IMR-90 (cell line): ENCODE data around the gene NEIL3. TPM values are rescaled to one million over a fixed set of nuclear protein-coding genes. Genes with fewer than 3 reads are reported as not detected.

Experiments used
- ATAC-seq: fragments of 200-7000 bp; cut with Tn5 transposase; 2 replicates; pipeline ENCODE4 v1.9.1; 2020; ENCODE audit warnings: low read depth, mild to moderate bottlenecking, moderate library complexity
- BruUV-seq: library from RNA; stranded (reverse); fragments of 400-500 nt; replicated peaks from 2 replicates; lab custom pipeline; 2021; lab: Mats Ljungman, UMichigan
- CTCF ChIA-PET: fragments of 300-600 bp; formaldehyde crosslinking; extraction: SDS; loops from one replicate; lab custom pipeline; 2021; ENCODE audit warnings: antibody characterized with exemption; lab: Yijun Ruan, JAX
- POLR2A ChIA-PET: fragments of 300-600 bp; sonication (Branson Sonifier 250); formaldehyde crosslinking; loops from one replicate; lab custom pipeline; 2022; ENCODE audit warnings: antibody characterized with exemption; ENCODE audit not compliant: unreplicated experiment; lab: Charles Lee
- DNase-seq: peaks from one replicate; pipeline ENCODE4 v3.0.0; 2013
- H2AFZ ChIP-seq: replicated peaks from 2 replicates; pipeline ENCODE3; 2013; ENCODE audit warnings: low read length, mild to moderate bottlenecking; ENCODE audit not compliant: poor library complexity
- H2AK5ac ChIP-seq: 2 replicates; pipeline ENCODE4 v1.6.1; 2013; ENCODE audit warnings: low read depth, low read length, inconsistent platforms
- H2AK9ac ChIP-seq: replicated peaks from 2 replicates; pipeline ENCODE3; 2013; ENCODE audit warnings: mild to moderate bottlenecking, low read depth, low read length, moderate library complexity; ENCODE audit not compliant: poor library complexity
- H2BK120ac ChIP-seq: 2 replicates; pipeline ENCODE4 v1.6.1; 2013; ENCODE audit warnings: low read depth, low read length, inconsistent platforms
- H2BK15ac ChIP-seq: 3 replicates; pipeline ENCODE4 v1.6.1; 2013; ENCODE audit warnings: low read depth, low read length, inconsistent platforms
- H2BK20ac ChIP-seq: 2 replicates; pipeline ENCODE4 v1.6.1; 2013; ENCODE audit warnings: low read depth, mild to moderate bottlenecking, inconsistent platforms, low read length, moderate library complexity
- H2BK5ac ChIP-seq: 2 replicates; pipeline ENCODE4 v1.6.1; 2013; ENCODE audit warnings: mild to moderate bottlenecking, low read depth, low read length, inconsistent platforms; ENCODE audit not compliant: poor library complexity, severe bottlenecking
- H3K14ac ChIP-seq: replicated peaks from 2 replicates; pipeline ENCODE4 v1.6.1; 2013; ENCODE audit warnings: low read depth, low read length, inconsistent platforms
- H3K18ac ChIP-seq: 2 replicates; pipeline ENCODE4 v1.6.1; 2013; ENCODE audit warnings: low read depth, low read length, control low read depth
- H3K23ac ChIP-seq: 2 replicates; pipeline ENCODE4 v1.6.1; 2013; ENCODE audit warnings: low read depth, low read length, inconsistent platforms
- H3K27ac ChIP-seq: 2 replicates; pipeline ENCODE4 v1.5.1; 2013; ENCODE audit warnings: mild to moderate bottlenecking, control low read depth, low read length; ENCODE audit not compliant: insufficient read depth
- H3K27me3 ChIP-seq: 2 replicates; pipeline ENCODE4 v1.6.1; 2013; ENCODE audit warnings: low read length; ENCODE audit not compliant: control insufficient read depth, insufficient read depth
- H3K36me3 ChIP-seq: 2 replicates; pipeline ENCODE4 v1.6.1; 2013; ENCODE audit warnings: low read length, mixed read lengths; ENCODE audit not compliant: control insufficient read depth, insufficient read depth
- H3K4ac ChIP-seq: 2 replicates; pipeline ENCODE4 v1.6.1; 2013; ENCODE audit warnings: low read depth, low read length, inconsistent platforms
- H3K4me1 ChIP-seq: 2 replicates; pipeline ENCODE4 v1.6.1; 2013; ENCODE audit warnings: low read length, mixed read lengths; ENCODE audit not compliant: control insufficient read depth, insufficient read depth
- H3K4me2 ChIP-seq: 2 replicates; pipeline ENCODE4 v1.6.1; 2013; ENCODE audit warnings: low read depth, mild to moderate bottlenecking, control low read depth, low read length, moderate library complexity
- H3K4me3 ChIP-seq: 2 replicates; pipeline ENCODE4 v1.5.1; 2013; ENCODE audit warnings: low read depth, mild to moderate bottlenecking, control low read depth, low read length, moderate library complexity; ENCODE audit not compliant: insufficient read depth
- H3K56ac ChIP-seq: 2 replicates; pipeline ENCODE4 v1.6.1; 2013; ENCODE audit warnings: low read length, inconsistent platforms; ENCODE audit not compliant: insufficient read depth; ENCODE audit errors: extremely low read depth
- H3K79me1 ChIP-seq, 2 experiments: 2 replicates each; pipeline ENCODE4 v1.6.1; 2013; ENCODE audit warnings: low read length in 2 of 2, inconsistent platforms in 1 of 2, low read depth in 1 of 2
- H3K9ac ChIP-seq: 2 replicates; pipeline ENCODE4 v1.6.1; 2013; ENCODE audit warnings: low read depth, low read length, control low read depth
- H3K9me1 ChIP-seq: 2 replicates; pipeline ENCODE4 v1.6.1; 2013; ENCODE audit warnings: low read length, inconsistent platforms; ENCODE audit not compliant: insufficient read depth
- H3K9me3 ChIP-seq: 2 replicates; pipeline ENCODE4 v1.6.1; 2013; ENCODE audit warnings: low read length; ENCODE audit not compliant: control insufficient read depth, insufficient read depth
- H4K20me1 ChIP-seq: 2 replicates; pipeline ENCODE4 v1.6.1; 2013; ENCODE audit warnings: low read length, inconsistent platforms; ENCODE audit not compliant: insufficient read depth
- H4K5ac ChIP-seq: 2 replicates; pipeline ENCODE4 v1.6.1; 2013; ENCODE audit warnings: mild to moderate bottlenecking, low read depth, low read length, control low read depth
- H4K8ac ChIP-seq, 2 experiments: 2 replicates each; pipeline ENCODE4 v1.6.1; 2013; ENCODE audit warnings: low read depth in 2 of 2, low read length in 2 of 2, control low read depth in 1 of 2, inconsistent platforms in 1 of 2
- H4K91ac ChIP-seq: 2 replicates; pipeline ENCODE4 v1.6.1; 2013; ENCODE audit warnings: low read depth, low read length, inconsistent platforms; ENCODE audit not compliant: insufficient read depth
- BHLHE40 ChIP-seq: fragments of 150-350 bp; IDR thresholded peaks from 2 replicates; pipeline ENCODE4 v1.6.1; 2016; ENCODE audit warnings: mild to moderate bottlenecking, low read depth, low read length
- CEBPB ChIP-seq: IDR thresholded peaks from 2 replicates; pipeline ENCODE4 v1.6.1; 2012; ENCODE audit warnings: low read depth, low read length, improper control_type of control experiment
- FOS ChIP-seq: fragments of 150-350 bp; IDR thresholded peaks from 2 replicates; pipeline ENCODE4 v1.6.1; 2016; ENCODE audit warnings: low read depth, low read length
- MAFK ChIP-seq: IDR thresholded peaks from 2 replicates; pipeline ENCODE4 v1.6.1; 2012; ENCODE audit warnings: low read depth, low read length, improper control_type of control experiment
- WGBS, 2 experiments: methylation state at CpG; one replicate each; pipeline versions ENCODE4 v1.1.5 to v1.1.7; 2013; ENCODE audit warnings: missing lambda C conversion rate in 2 of 2; ENCODE audit not compliant: insufficient read length in 1 of 2; ENCODE audit errors: extremely low coverage in 2 of 2; 5-methylcytosine and 5-hydroxymethylcytosine counted together
- dilution Hi-C: fragments of 300-500 bp; cut with HindIII; formaldehyde crosslinking; loops from one replicate; pipeline ENCODE4 v1.14.3; 2018; ENCODE audit warnings: low sequenced_read_pairs; ENCODE audit not compliant: unreplicated experiment
- in situ Hi-C: fragments of 300-500 bp; cut with MboI; formaldehyde crosslinking; loops from 3 replicates; pipeline ENCODE4 v1.14.3; 2019; ENCODE audit warnings: low sequenced_read_pairs, inconsistent platforms, mixed read lengths
- intact Hi-C: fragments of 100-400 bp; cut with micrococcal nuclease; formaldehyde crosslinking; loops from 2 replicates; pipeline ENCODE4 v1.10.0; 2022
- polyA plus RNA-seq, 3 experiments: library from polyadenylated mRNA; depleted of rRNA; stranded (reverse); fragments of >200 nt; gene quantifications; 2 replicates each; pipeline ENCODE4 v1.2.3, GENCODE V29; 2012; ENCODE audit warnings: low replicate concordance in 1 of 3
- total RNA-seq: library from RNA; depleted of rRNA; stranded (reverse); fragments of >200 nt; gene quantifications from 2 replicates; pipeline ENCODE4 v1.2.3, GENCODE V29; 2012

The NEIL3 gene
- total and polyA plus RNA-seq, 2 of the 4 experiments (the other 2 are of a cell fraction), result 4.4 to 7.9 TPM

GRCh38 chr4:177384856-177385397 lies 75.3 kb downstream of the NEIL3 start:
- intact Hi-C loops (no loop called here), in situ Hi-C loops (no loop called here), dilution Hi-C loops (no loop called here)
- Histone ChIP-seq H3K14ac (no peak overlapping the region), H3K4me3 (no peak overlapping the region), H3K4ac (no peak overlapping the region), H3K4me1 (no peaks in the 10 kb centered on the region), H3K27ac (no peak overlapping the region), H2BK20ac (peak overlapping the region; percentile 25; the same call in 1 of the 2 replicates), H3K9ac (no peak overlapping the region), H3K9me1 (no peaks in the 10 kb centered on the region), H4K8ac (no peak overlapping the region), H4K5ac (no peak overlapping the region), H2AK9ac (no peak overlapping the region), H3K18ac (no peak overlapping the region), H2BK120ac (no peak overlapping the region), H3K23ac (no peak overlapping the region), H3K4me2 (no peak overlapping the region), H4K91ac (no peak overlapping the region), H2BK5ac (no peak overlapping the region), H3K36me3 (no peaks in the 10 kb centered on the region), H3K9me3 (no peaks in the 10 kb centered on the region), H2BK15ac (no peak overlapping the region), H3K79me1 (no peaks in the 10 kb centered on the region), H4K20me1 (no peaks in the 10 kb centered on the region), H3K27me3 (no peaks in the 10 kb centered on the region), H2AK5ac (no peak overlapping the region), H3K56ac (no peak overlapping the region), H2AFZ (no peak overlapping the region)
- no TSS peak for BruUV-seq
- no peak for TF ChIP-seq CEBPB
- TF ChIP-seq FOS, result no peak
- TF ChIP-seq BHLHE40, result no peak
- TF ChIP-seq MAFK, result no peak
- ATAC-seq (0 out of 2 replicates have a peak, but pooled peaks have one; percentile 17), DNase-seq (no peak)
- WGBS, 2 experiments, result 100% methylated on average over 2 of the region's 4 CpGs; no CpG with 5 or more reads in 1 of the 2 experiments
- POLR2A ChIA-PET, result interaction anchor here (0.5 kb wide), 1 partner anchor 1044 kb away, joined by 3 read pairs; no protein-coding TSS in a partner anchor
- CTCF ChIA-PET, result interaction anchor here (0.7 kb wide), 1 partner anchor 320 kb away, joined by 3 read pairs; no protein-coding TSS in a partner anchor
